H1 (cell line): ENCODE data around the gene PRDM10. TPM values are rescaled to one million over a fixed set of nuclear protein-coding genes. Genes with fewer than 3 reads are reported as not detected.

Experiments used
- CTCF ChIA-PET: fragments of 300-600 bp; sonication (Branson Sonifier 250); formaldehyde crosslinking; loops from one replicate; lab custom pipeline; 2021; ENCODE audit not compliant: partially characterized antibody; lab: Charles Lee
- POLR2A ChIA-PET: fragments of 300-600 bp; sonication (Branson Sonifier 250); formaldehyde crosslinking; loops from one replicate; lab custom pipeline; 2021; ENCODE audit warnings: inconsistent platforms; ENCODE audit not compliant: partially characterized antibody; lab: Charles Lee
- DNase-seq, 2 experiments: peaks; one replicate each; pipeline versions ENCODE4 v3.0.0 to v3.0.0-alpha.2; 2010 to 2022; ENCODE audit warnings: low spot score in 2 of 2, low read depth in 1 of 2, mixed read lengths in 1 of 2
- FAIRE-seq: peaks from 2 replicates; lab custom pipeline; 2011; peaks lifted over from hg19 to GRCh38; lab: Jason Lieb, UNC
- H2AFZ ChIP-seq: 2 replicates; pipeline ENCODE4 v1.8.1; 2012; ENCODE audit warnings: low read length, inconsistent platforms
- H2AK5ac ChIP-seq: 2 replicates; pipeline ENCODE4 v1.6.1; 2013; ENCODE audit warnings: low read depth, low read length
- H2BK120ac ChIP-seq: replicated peaks from 2 replicates; pipeline ENCODE3; 2013; ENCODE audit warnings: low read depth, low read length, inconsistent platforms
- H2BK12ac ChIP-seq: 2 replicates; pipeline ENCODE4 v1.6.1; 2013; ENCODE audit warnings: low read depth, low read length
- H2BK15ac ChIP-seq: 2 replicates; pipeline ENCODE4 v1.6.1; 2013; ENCODE audit warnings: low read length
- H2BK20ac ChIP-seq: 2 replicates; pipeline ENCODE4 v1.6.1; 2013; ENCODE audit warnings: low read length
- H2BK5ac ChIP-seq: 2 replicates; pipeline ENCODE4 v1.6.1; 2013; ENCODE audit warnings: low read depth, low read length
- H3K14ac ChIP-seq: 2 replicates; pipeline ENCODE4 v1.6.1; 2013; ENCODE audit warnings: inconsistent platforms; ENCODE audit not compliant: insufficient read length
- H3K18ac ChIP-seq: 2 replicates; pipeline ENCODE4 v1.6.1; 2013; ENCODE audit warnings: low read length; ENCODE audit errors: extremely low read depth
- H3K23ac ChIP-seq: 2 replicates; pipeline ENCODE4 v1.6.1; 2013; ENCODE audit warnings: inconsistent platforms; ENCODE audit not compliant: insufficient read length
- H3K23me2 ChIP-seq: 2 replicates; pipeline ENCODE4 v1.6.1; 2013; ENCODE audit warnings: low read depth, low read length
- H3K27ac ChIP-seq: 2 replicates; pipeline ENCODE4 v1.6.1; 2011; ENCODE audit warnings: low read depth, low read length, inconsistent platforms
- H3K27me3 ChIP-seq, 4 experiments: replicated peaks in 1 of 4; 1 replicate in 1 of 4; 2 replicates in 3 of 4; pipeline versions ENCODE4 v1.6.1 to v1.8.1; 2011 to 2013; ENCODE audit warnings: low read length in 3 of 4, mild to moderate bottlenecking in 3 of 4, inconsistent platforms in 2 of 4, mixed read lengths in 2 of 4, moderate library complexity in 1 of 4; ENCODE audit not compliant: control insufficient read depth in 3 of 4, insufficient read depth in 3 of 4; ENCODE audit errors: extremely low read depth in 1 of 4
- H3K36me3 ChIP-seq, 4 experiments: 2 replicates each; pipeline versions ENCODE4 v1.6.1 to v1.8.1; 2011 to 2013; ENCODE audit warnings: mild to moderate bottlenecking in 4 of 4, low read length in 3 of 4, moderate library complexity in 2 of 4, control low read depth in 1 of 4, inconsistent platforms in 1 of 4; ENCODE audit not compliant: insufficient read depth in 4 of 4, control insufficient read depth in 2 of 4
- H3K4ac ChIP-seq: replicated peaks from 2 replicates; pipeline ENCODE3; 2013; ENCODE audit warnings: low read length, low read depth, mixed read lengths, inconsistent platforms; ENCODE audit not compliant: insufficient read length
- H3K4me1 ChIP-seq, 4 experiments: replicated peaks in 1 of 4; 1 replicate in 1 of 4; 2 replicates in 3 of 4; pipeline versions ENCODE4 v1.6.1 to v1.8.1; 2011 to 2013; ENCODE audit warnings: low read length in 3 of 4, inconsistent platforms in 2 of 4, mixed read lengths in 1 of 4; ENCODE audit not compliant: insufficient read depth in 4 of 4, control insufficient read depth in 3 of 4
- H3K4me2 ChIP-seq, 2 experiments: 2 replicates each; pipeline versions ENCODE4 v1.6.1 to v1.8.1; 2011 to 2013; ENCODE audit warnings: low read depth in 2 of 2, low read length in 2 of 2, control low read depth in 1 of 2, inconsistent platforms in 1 of 2, mild to moderate bottlenecking in 1 of 2; ENCODE audit not compliant: insufficient read depth in 1 of 2
- H3K4me3 ChIP-seq, 4 experiments: fragments of 200-600, 300-600 bp in 1 of 4; sonication (generic), shearing (Covaris generic), sonication (Bioruptor Twin) in 1 of 4; 2 replicates each; pipeline versions ENCODE4 v1.5.1 to v1.8.1; 2011 to 2016; ENCODE audit warnings: low read length in 4 of 4, low read depth in 3 of 4, control low read depth in 2 of 4, inconsistent platforms in 2 of 4, mild to moderate bottlenecking in 2 of 4, mixed read lengths in 1 of 4, moderate library complexity in 1 of 4; ENCODE audit not compliant: insufficient read depth in 2 of 4; ENCODE audit errors: extremely low read depth in 1 of 4
- H3K56ac ChIP-seq: replicated peaks from 2 replicates; pipeline ENCODE3; 2013; ENCODE audit warnings: low read depth, mild to moderate bottlenecking, mixed read lengths, low read length, inconsistent platforms; ENCODE audit not compliant: insufficient read length
- H3K79me1 ChIP-seq: 2 replicates; pipeline ENCODE4 v1.6.1; 2013; ENCODE audit warnings: low read depth, low read length, control low read depth
- H3K79me2 ChIP-seq, 2 experiments: 2 replicates each; pipeline versions ENCODE4 v1.6.1 to v1.8.1; 2012 to 2013; ENCODE audit warnings: low read length in 2 of 2, mild to moderate bottlenecking in 2 of 2, inconsistent platforms in 1 of 2; ENCODE audit not compliant: insufficient read depth in 2 of 2, control insufficient read depth in 1 of 2
- H3K9ac ChIP-seq, 4 experiments: replicated peaks in 1 of 4; 1 replicate in 1 of 4; 2 replicates in 3 of 4; pipeline versions ENCODE4 v1.6.1 to v1.8.1; 2011 to 2013; ENCODE audit warnings: low read depth in 3 of 4, low read length in 3 of 4, control low read depth in 2 of 4, mild to moderate bottlenecking in 2 of 4, moderate library complexity in 2 of 4, inconsistent platforms in 1 of 4; ENCODE audit errors: extremely low read depth in 1 of 4
- H3K9me3 ChIP-seq, 2 experiments: 2 replicates each; pipeline versions ENCODE4 v1.6.1 to v1.8.1; 2012 to 2013; ENCODE audit warnings: mild to moderate bottlenecking in 2 of 2, moderate library complexity in 2 of 2, control low read depth in 1 of 2, inconsistent platforms in 1 of 2, low read depth in 1 of 2, low read length in 1 of 2, mixed read lengths in 1 of 2; ENCODE audit not compliant: insufficient read depth in 2 of 2
- H4K20me1 ChIP-seq, 2 experiments: replicated peaks in 1 of 2; 2 replicates each; pipeline versions ENCODE3 to v1.8.1; 2011 to 2013; ENCODE audit warnings: inconsistent platforms in 2 of 2, low read length in 2 of 2, mild to moderate bottlenecking in 1 of 2; ENCODE audit not compliant: insufficient read depth in 2 of 2, control insufficient read depth in 1 of 2
- H4K5ac ChIP-seq: 2 replicates; pipeline ENCODE4 v1.6.1; 2013; ENCODE audit warnings: low read length, low read depth, mixed read lengths, inconsistent platforms; ENCODE audit not compliant: insufficient read length
- H4K8ac ChIP-seq: 2 replicates; pipeline ENCODE4 v1.8.0; 2013; ENCODE audit warnings: mild to moderate bottlenecking, moderate library complexity, low read length, inconsistent platforms; ENCODE audit not compliant: insufficient read depth; ENCODE audit errors: extremely low read depth
- H4K91ac ChIP-seq: replicated peaks from 2 replicates; pipeline ENCODE3; 2013; ENCODE audit warnings: low read length, mixed read lengths, inconsistent platforms; ENCODE audit not compliant: insufficient read length
- ASH2L ChIP-seq: fragments of 200-600, 300-600 bp; sonication (generic); IDR thresholded peaks from one replicate; pipeline ENCODE4 v1.7.1; 2017; ENCODE audit warnings: low read length
- CBX5 ChIP-seq: fragments of 300-800, 300-1000 bp; sonication (generic); IDR thresholded peaks from 2 replicates; pipeline ENCODE4 v1.7.1; 2016; ENCODE audit warnings: antibody characterized with exemption, low read length, low read depth
- CHD2 ChIP-seq: IDR thresholded peaks from 2 replicates; pipeline ENCODE4 v1.6.1; 2012; ENCODE audit warnings: low read length, improper control_type of control experiment
- E2F6 ChIP-seq: IDR thresholded peaks from 2 replicates; pipeline ENCODE4 v1.6.1; 2012; ENCODE audit warnings: inconsistent platforms
- EGR1 ChIP-seq: IDR thresholded peaks from 2 replicates; pipeline ENCODE4 v1.6.1; 2011; ENCODE audit warnings: low read depth, low read length, borderline replicate concordance
- GTF2F1 ChIP-seq: IDR thresholded peaks from 2 replicates; pipeline ENCODE4 v1.6.1; 2012; ENCODE audit warnings: low read depth, low read length, improper control_type of control experiment, borderline replicate concordance
- MAX ChIP-seq: IDR thresholded peaks from 2 replicates; pipeline ENCODE4 v1.6.1; 2012; ENCODE audit warnings: inconsistent platforms
- POLR2AphosphoS5 ChIP-seq: IDR thresholded peaks from 2 replicates; pipeline ENCODE4 v1.6.1; 2011; ENCODE audit warnings: low read depth, low read length
- RNF2 ChIP-seq: fragments of 200-900, 300-1000 bp; sonication (generic); IDR thresholded peaks from 2 replicates; pipeline ENCODE4 v1.7.1; 2016; ENCODE audit warnings: borderline replicate concordance, low read depth, mild to moderate bottlenecking, antibody characterized with exemption, low read length; ENCODE audit not compliant: poor library complexity, severe bottlenecking; ENCODE audit errors: missing control alignments
- SIN3A ChIP-seq, 2 experiments: IDR thresholded peaks in 1 of 2; conservative IDR thresholded peaks in 1 of 2; 2 replicates each; pipeline ENCODE4 v1.6.1; 2011 to 2012; ENCODE audit warnings: low read length in 2 of 2, improper control_type of control experiment in 1 of 2, low read depth in 1 of 2, mild to moderate bottlenecking in 1 of 2
- SRF ChIP-seq: IDR thresholded peaks from 2 replicates; pipeline ENCODE4 v1.6.1; 2011; ENCODE audit warnings: mild to moderate bottlenecking, low read depth, low read length, moderate library complexity
- SUZ12 ChIP-seq: fragments of 200-600 bp; sonication (generic); IDR thresholded peaks from 2 replicates; pipeline ENCODE4 v1.6.1; 2012; ENCODE audit warnings: mild to moderate bottlenecking, inconsistent platforms, low read length, moderate library complexity, mixed read lengths
- TAF1 ChIP-seq: IDR thresholded peaks from 2 replicates; pipeline ENCODE4 v1.6.1; 2011; ENCODE audit warnings: mild to moderate bottlenecking, low read depth, low read length
- TEAD4 ChIP-seq: IDR thresholded peaks from 2 replicates; pipeline ENCODE4 v1.6.1; 2012; ENCODE audit warnings: low read depth, low read length, inconsistent platforms, mixed read lengths
- ZNF274 ChIP-seq: IDR thresholded peaks from 2 replicates; pipeline ENCODE4 v1.7.0; 2012; ENCODE audit warnings: low read length, borderline replicate concordance; ENCODE audit errors: extremely low read depth
- polyA plus RNA-seq, 7 experiments: library from polyadenylated mRNA; depleted of rRNA in 3 of 7; stranded (reverse) in 5 of 7; unstranded in 2 of 7; fragments of >200 nt in 5 of 7; fragments of 200-250 nt in 2 of 7; gene quantifications; 1 replicate in 5 of 7; 2 replicates in 1 of 7; 4 replicates in 1 of 7; pipeline versions ENCODE4 v1.2.1 to v1.2.3, GENCODE V29; 2011 to 2013; ENCODE audit warnings: missing spikeins in 2 of 7, mixed read lengths in 2 of 7
- total RNA-seq: library from RNA; stranded (reverse); fragmentation: NEBNext Ultra II Directional; extraction: Animal tissue kit (Norgen Biotek cat#: 25700); gene quantifications from 2 replicates; pipeline ENCODE4 v1.2.1, GENCODE V29; 2021

PRDM10 gene
- total and polyA plus RNA-seq, 2 of the 8 experiments (the other 6 are each of a cell fraction or from before 2014, with no cell fraction given), result 15.5 to 19.2 TPM

GRCh38 chr11:130034236-130034635, 31.6 kb upstream of the PRDM10 start:
- Histone ChIP-seq H2BK15ac (no peak overlapping the region), H3K23me2 (no peaks in the 10 kb centered on the region), H4K8ac (no peak overlapping the region), H3K9ac (no peak overlapping the region), H2AK5ac (no peak overlapping the region), H3K36me3 (no peaks in the 10 kb centered on the region), H3K79me2 (no peaks in the 10 kb centered on the region), H3K79me1 (no peaks in the 10 kb centered on the region), H3K4me2 (no peak overlapping the region), H2AFZ (no peak overlapping the region), H3K27me3 (no peaks in the 10 kb centered on the region), H3K23ac (no peak overlapping the region), H3K4me1 (peaks cover 0 to 3% (median 1%) of the 10 kb centered on the region in 4 experiments; a peak in 2 of 7 replicates), H3K4me3 (no peak overlapping the region), H3K9me3 (no peaks in the 10 kb centered on the region), H3K27ac (no peak overlapping the region), H4K91ac (no peak overlapping the region), H4K20me1 (no peaks in the 10 kb centered on the region), H2BK5ac (no peak overlapping the region), H3K18ac (no peak overlapping the region), H2BK20ac (no peak overlapping the region), H3K14ac (no peak overlapping the region), H2BK120ac (no peak overlapping the region), H4K5ac (no peak overlapping the region), H3K4ac (no peak overlapping the region), H3K56ac (no peak overlapping the region), H2BK12ac (no peak overlapping the region)
- ChIA-PET POLR2A (interaction anchor here (0.7 to 2.0 kb wide), 2 partner anchors 23 to 31 kb away, joined by 5 to 6 read pairs; partner anchors contain the start of gene PRDM10), CTCF (interaction anchor here (0.7 kb wide), 1 partner anchor 16 kb away, joined by 4 read pairs; no protein-coding TSS in a partner anchor)
- FAIRE-seq (no peak), DNase-seq (no peak)
- TF ChIP-seq SIN3A (conservative IDR thresholded peaks at IDR 0.05 in 1 of 2, IDR thresholded peaks at IDR 0.05 in 1 of 2; ENCODE audit: low read depth in 1 of 2, low read length in 2 of 2) (no peak), SRF (no peak), SUZ12 (no peak), CHD2 (no peak), RNF2 (no peak), EGR1 (no peak), POLR2AphosphoS5 (no peak), TAF1 (no peak), TEAD4 (no peak), GTF2F1 (no peak), E2F6 (no peak), CBX5 (no peak), ASH2L (no peak), ZNF274 (no peak), MAX (no peak)
